Keratinocyte (primary cell): Measurements from ENCODE around the gene TTC23L. TPM values are rescaled to one million over a fixed set of nuclear protein-coding genes. Genes with fewer than 3 reads are reported as not detected.

Source experiments
- DNase-seq: peaks from one replicate; pipeline ENCODE4 v3.0.0-alpha.2; 2011; ENCODE audit warnings: low read depth, missing footprints, low spot score
- FAIRE-seq: peaks from 2 replicates; lab custom pipeline; 2011; peaks lifted over from hg19 to GRCh38; lab: Jason Lieb, UNC
- H2AFZ ChIP-seq: 2 replicates; pipeline ENCODE4 v1.6.0; 2012; ENCODE audit warnings: low read length, control low read depth, inconsistent platforms; ENCODE audit not compliant: control insufficient read depth
- H3K27ac ChIP-seq: 2 replicates; pipeline ENCODE4 v1.5.1; 2011; ENCODE audit warnings: low read length; ENCODE audit not compliant: control insufficient read depth, insufficient read depth
- H3K27me3 ChIP-seq: 3 replicates; pipeline ENCODE4 v1.6.0; 2011; ENCODE audit warnings: low read length; ENCODE audit not compliant: control insufficient read depth, insufficient read depth; ENCODE audit errors: extremely low read depth
- H3K36me3 ChIP-seq, 2 experiments: 2 replicates in 1 of 2; 3 replicates in 1 of 2; pipeline ENCODE4 v1.5.1; 2011; ENCODE audit warnings: low read length in 2 of 2, mild to moderate bottlenecking in 1 of 2; ENCODE audit not compliant: control insufficient read depth in 2 of 2, insufficient read depth in 2 of 2; ENCODE audit errors: extremely low read depth in 1 of 2
- H3K4me1 ChIP-seq: 3 replicates; pipeline ENCODE4 v1.5.1; 2011; ENCODE audit warnings: low read length; ENCODE audit not compliant: control insufficient read depth, insufficient read depth; ENCODE audit errors: extremely low read depth
- H3K4me2 ChIP-seq: 3 replicates; pipeline ENCODE4 v1.6.0; 2011; ENCODE audit warnings: low read depth, low read length; ENCODE audit not compliant: control insufficient read depth, insufficient read depth; ENCODE audit errors: extremely low read depth
- H3K4me3 ChIP-seq, 3 experiments: fragments of 200-600 bp in 1 of 3; sonication (generic) in 1 of 3; 2 replicates in 2 of 3; 3 replicates in 1 of 3; pipeline ENCODE4 v1.5.1; 2011 to 2016; ENCODE audit warnings: low read length in 3 of 3, mild to moderate bottlenecking in 3 of 3, control low read depth in 2 of 3, inconsistent platforms in 1 of 3, low read depth in 1 of 3, mixed read lengths in 1 of 3, mixed run types in 1 of 3, moderate library complexity in 1 of 3; ENCODE audit not compliant: control insufficient read depth in 2 of 3, insufficient read depth in 2 of 3; ENCODE audit errors: extremely low read depth in 1 of 3
- H3K79me2 ChIP-seq: 2 replicates; pipeline ENCODE4 v1.6.0; 2012; ENCODE audit warnings: low read length; ENCODE audit not compliant: control insufficient read depth, insufficient read depth
- H3K9ac ChIP-seq: 3 replicates; pipeline ENCODE4 v1.6.0; 2011; ENCODE audit warnings: low read length; ENCODE audit not compliant: control insufficient read depth, insufficient read depth; ENCODE audit errors: extremely low read depth
- H3K9me1 ChIP-seq: 3 replicates; pipeline ENCODE4 v1.6.0; 2011; ENCODE audit warnings: low read length; ENCODE audit not compliant: control insufficient read depth, insufficient read depth; ENCODE audit errors: extremely low read depth
- H3K9me3 ChIP-seq: 2 replicates; pipeline ENCODE4 v1.5.1; 2012; ENCODE audit warnings: low read depth, low read length; ENCODE audit not compliant: control insufficient read depth
- H4K20me1 ChIP-seq: 3 replicates; pipeline ENCODE4 v1.6.0; 2011; ENCODE audit warnings: low read length; ENCODE audit not compliant: control insufficient read depth, insufficient read depth; ENCODE audit errors: extremely low read depth
- CTCF ChIP-seq, 3 experiments: IDR thresholded peaks in 1 of 3; conservative IDR thresholded peaks in 1 of 3; optimal IDR thresholded peaks in 1 of 3; 2 replicates in 2 of 3; 3 replicates in 1 of 3; pipeline versions ENCODE3 to v1.5.1; 2011; ENCODE audit warnings: low read length in 3 of 3, mild to moderate bottlenecking in 3 of 3, moderate library complexity in 2 of 3, control low read depth in 1 of 3, inconsistent platforms in 1 of 3; ENCODE audit not compliant: insufficient read depth in 2 of 3; ENCODE audit errors: extremely low read depth in 1 of 3
- EZH2 ChIP-seq: IDR thresholded peaks from one replicate; pipeline ENCODE4 v1.6.1; 2012; ENCODE audit warnings: inconsistent platforms, mild to moderate bottlenecking, low read length, moderate library complexity
- dilution Hi-C: fragments of 300-500 bp; cut with MboI; formaldehyde crosslinking; loops from one replicate; pipeline ENCODE4 v1.7.0; 2020; ENCODE audit warnings: low sequenced_read_pairs; ENCODE audit not compliant: extremely low pct_ligation_motif_present
- polyA minus RNA-seq, 3 experiments: library from RNA; depleted of rRNA, polyadenylated mRNA; stranded (reverse); fragments of >200 nt; gene quantifications; 1 replicate in 1 of 3; 2 replicates in 1 of 3; 3 replicates in 1 of 3; pipeline ENCODE4 v1.2.3, GENCODE V29; 2011
- polyA plus RNA-seq, 5 experiments: library from polyadenylated mRNA; depleted of rRNA in 3 of 5; stranded (reverse) in 3 of 5; stranded (forward) in 1 of 5; unstranded in 1 of 5; fragments of >200 nt; gene quantifications; 1 replicate in 1 of 5; 2 replicates in 3 of 5; 3 replicates in 1 of 5; pipeline versions ENCODE4 v1.2.1 to v1.2.3, GENCODE V29; 2011 to 2012; ENCODE audit warnings: missing spikeins in 2 of 5, low read depth in 1 of 5, low replicate concordance in 1 of 5

TTC23L gene, protein sequence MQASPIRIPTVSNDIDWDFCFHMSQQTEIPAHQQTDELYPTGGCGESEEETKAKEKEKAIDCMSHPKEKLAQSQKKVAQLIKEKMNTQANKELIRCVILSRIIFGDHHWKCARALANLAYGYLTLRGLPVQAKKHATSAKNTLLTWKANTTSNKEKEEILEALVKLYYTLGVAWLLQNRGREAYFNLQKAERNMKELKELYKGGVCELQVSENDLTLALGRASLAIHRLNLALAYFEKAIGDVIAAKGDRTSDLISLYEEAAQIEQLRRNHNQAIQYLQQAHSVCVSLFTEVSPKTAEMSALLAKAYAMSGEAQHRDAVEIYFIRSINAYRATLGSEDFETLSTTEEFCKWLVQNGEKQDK
- 0.04 to 0.12 TPM in 2 of 3 replicates, not detected in the other for polyA plus RNA-seq
- 0.42 TPM for polyA plus RNA-seq (2011; ENCODE audit: low read depth)
- not detected in 2 replicates for polyA plus RNA-seq (2011; cell fraction: cytosol; rRNA removed)
- 0.18 and 0.19 TPM in 2 replicates for polyA plus RNA-seq (2011; cell fraction: nucleus; rRNA removed)
- 0.08 TPM in 1 of 2 replicates, not detected in the other for polyA plus RNA-seq (2012; ENCODE audit: low replicate concordance)
- polyA minus RNA-seq = not detected in 3 replicates
- polyA minus RNA-seq (2011; cell fraction: cytosol; rRNA and poly(A)+ RNA removed) = not detected
- polyA minus RNA-seq (2011; cell fraction: nucleus; rRNA and poly(A)+ RNA removed) = 0.78 TPM in 1 of 2 replicates, not detected in the other

DNA sequence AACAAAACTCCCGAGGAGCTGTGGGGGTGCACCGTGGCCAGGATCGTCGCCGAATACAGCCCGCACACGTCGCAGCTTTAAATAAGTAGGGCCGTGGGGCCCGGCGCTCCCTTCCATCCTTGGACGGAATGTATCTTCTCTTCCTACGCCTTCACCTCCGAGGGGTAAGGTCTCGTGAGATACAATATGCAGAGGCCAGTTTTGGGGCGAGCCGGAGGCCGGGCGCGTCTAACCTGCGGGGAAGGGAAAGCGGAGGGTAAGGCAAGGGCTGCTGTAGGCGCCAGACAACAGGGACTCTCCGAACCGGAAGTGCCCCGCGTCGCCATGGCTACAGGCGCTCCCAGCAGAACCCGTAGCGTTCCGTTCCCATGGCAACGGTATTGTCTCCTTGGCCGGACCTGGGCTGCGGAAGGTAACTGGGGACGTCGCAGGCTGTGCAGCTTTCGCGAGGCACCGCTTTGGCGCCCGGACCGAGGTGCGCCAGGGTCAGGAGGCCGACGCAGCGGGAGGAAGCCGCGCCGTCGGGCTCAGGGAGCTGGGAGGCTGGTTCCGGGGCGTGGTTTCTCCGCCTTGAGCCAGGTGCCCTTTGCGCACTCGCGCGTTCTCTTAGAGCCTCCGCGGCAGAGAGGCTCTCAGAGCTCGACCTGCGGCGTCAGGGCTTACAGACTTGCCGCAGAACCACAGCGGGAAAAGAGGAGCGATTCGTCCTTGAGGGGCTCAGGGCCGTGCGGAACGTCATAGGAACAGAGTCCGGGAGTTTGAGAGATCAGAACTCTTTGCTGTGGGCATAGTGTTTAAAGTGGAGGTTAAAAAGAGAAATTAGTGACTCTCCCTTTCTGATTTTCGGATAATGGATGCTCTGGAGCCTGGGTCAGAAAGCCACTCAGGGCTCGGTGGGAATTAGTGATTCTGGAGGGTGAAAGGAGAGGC, at the start of gene TTC23L:
Gene TTC23L (plus strand): TSS at position 380 of the 930 bp plus-strand sequence. CDS start 1,508 bp downstream, outside the sequence.
- TF ChIP-seq EZH2 (no peak), CTCF (optimal IDR thresholded peaks at IDR 0.05 in 1 of 3, IDR thresholded peaks at IDR 0.05 in 1 of 3, conservative IDR thresholded peaks at IDR 0.05 in 1 of 3; ENCODE audit: extremely low read depth in 1 of 3, insufficient read depth in 2 of 3, low read length in 3 of 3) (no peak)
- H3K9me1 ChIP-seq = no peaks in the 10 kb centered on the region
- FAIRE-seq (no peak), DNase-seq (peak; percentile 17)
- peak within 1 kb of the TSS; percentile 95 for H3K4me2 ChIP-seq
- no peaks in the 10 kb centered on the region for H3K9me3 ChIP-seq
- peak within 1 kb of the TSS; percentile 25 for H3K27ac ChIP-seq
- no peaks in the 10 kb centered on the region for H3K36me3 ChIP-seq
- dilution Hi-C loops = no loop called here
- H3K27me3 ChIP-seq = no peaks in the 10 kb centered on the region
- no peaks in the 10 kb centered on the region for H4K20me1 ChIP-seq
- peak within 1 kb of the TSS; percentile 74 for H3K9ac ChIP-seq
- H2AFZ ChIP-seq = peak within 1 kb of the TSS; percentile 99
- peak within 1 kb of the TSS; percentile 64 to 89 (median 81) for H3K4me3 ChIP-seq
- peaks cover 9% of the 10 kb centered on the region for H3K4me1 ChIP-seq
- H3K79me2 ChIP-seq = no peaks in the 10 kb centered on the region

DNA sequence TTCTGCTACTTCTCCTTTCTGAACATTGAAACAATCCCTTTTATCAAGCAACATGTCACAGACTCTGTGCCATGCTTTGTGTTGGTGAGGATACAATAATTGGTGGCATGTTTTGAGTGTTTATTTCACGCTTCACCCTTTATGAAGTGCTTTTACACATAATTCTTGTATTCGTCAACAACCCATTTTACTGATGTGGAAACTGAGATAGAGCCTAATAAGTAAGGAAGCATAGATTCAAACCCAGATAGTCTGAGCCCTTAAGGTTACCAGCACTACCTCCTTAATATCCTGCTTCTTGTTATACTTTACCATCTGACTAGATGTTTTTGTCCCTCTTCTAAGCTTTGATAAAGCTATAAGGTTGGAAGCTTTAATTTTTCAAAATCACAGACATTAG, 49.3 kb upstream of the TTC23L start:
- dilution Hi-C loops = no loop called here
- H3K27ac ChIP-seq = no peak overlapping the region

More for the DNA sequence above, 49.3 kb upstream of the TTC23L start:
- Histone ChIP-seq H3K9ac (no peak overlapping the region), H4K20me1 (no peaks in the 10 kb centered on the region), H3K4me2 (no peak overlapping the region), H3K36me3 (no peaks in the 10 kb centered on the region), H3K79me2 (no peaks in the 10 kb centered on the region), H2AFZ (no peak overlapping the region), H3K4me1 (peaks cover 5% of the 10 kb centered on the region), H3K9me3 (no peaks in the 10 kb centered on the region), H3K27me3 (no peaks in the 10 kb centered on the region), H3K4me3 (no peak overlapping the region), H3K9me1 (no peaks in the 10 kb centered on the region)
- DNase-seq (no peak), FAIRE-seq (no peak)
- TF ChIP-seq CTCF (optimal IDR thresholded peaks at IDR 0.05 in 1 of 3, IDR thresholded peaks at IDR 0.05 in 1 of 3, conservative IDR thresholded peaks at IDR 0.05 in 1 of 3; ENCODE audit: extremely low read depth in 1 of 3, insufficient read depth in 2 of 3, low read length in 3 of 3) (no peak), EZH2 (no peak)
